SK-N-SH (cell line): ENCODE results near the gene SP100.

ENCODE experiments used
- CHD2 ChIP-seq: fragments of 150-350 bp; IDR thresholded peaks from 2 replicates; pipeline ENCODE4 v1.6.1; 2018; ENCODE audit warnings: low read length; ENCODE audit not compliant: partially characterized antibody
- ELF1 ChIP-seq: IDR thresholded peaks from 2 replicates; pipeline ENCODE4 v1.4.0; 2012
- EP300 ChIP-seq, 2 experiments: IDR thresholded peaks; 2 replicates each; pipeline versions ENCODE4 v1.4.0 to v1.6.1; 2012; ENCODE audit warnings: borderline replicate concordance in 1 of 2, low read depth in 1 of 2, low read length in 1 of 2
- EZH2phosphoT487 ChIP-seq: fragments of 200-600 bp; sonication (generic); IDR thresholded peaks from 2 replicates; pipeline ENCODE4 v1.6.1; 2017; ENCODE audit warnings: low read depth, mixed run types, mild to moderate bottlenecking, antibody characterized with exemption, moderate library complexity, borderline replicate concordance
- FOSL2 ChIP-seq: IDR thresholded peaks from 2 replicates; pipeline ENCODE4 v1.4.0; 2012; ENCODE audit warnings: low read depth, mild to moderate bottlenecking, moderate library complexity, borderline replicate concordance
- GATA2 ChIP-seq: sonication (generic); formaldehyde crosslinking; IDR thresholded peaks from 2 replicates; pipeline ENCODE4 v1.5.0; 2020; ENCODE audit warnings: mild to moderate bottlenecking, missing genetic modification reagents
- JUND ChIP-seq: IDR thresholded peaks from 2 replicates; pipeline ENCODE4 v1.4.0; 2012
- TF ChIP-seq, protein P1 (sequence below): fragments of 200-600 bp; sonication (generic); IDR thresholded peaks from 2 replicates; pipeline ENCODE4 v1.6.1; 2017; ENCODE audit warnings: antibody characterized with exemption, mild to moderate bottlenecking, moderate library complexity
- TF ChIP-seq, protein P2 (sequence below): IDR thresholded peaks from 2 replicates; pipeline ENCODE4 v1.6.1; 2012; ENCODE audit warnings: mild to moderate bottlenecking, low read depth, low read length, moderate library complexity
- TF ChIP-seq, protein P3 (sequence below): IDR thresholded peaks from 2 replicates; pipeline ENCODE4 v1.4.0; 2012; ENCODE audit warnings: low read depth

DNA sequence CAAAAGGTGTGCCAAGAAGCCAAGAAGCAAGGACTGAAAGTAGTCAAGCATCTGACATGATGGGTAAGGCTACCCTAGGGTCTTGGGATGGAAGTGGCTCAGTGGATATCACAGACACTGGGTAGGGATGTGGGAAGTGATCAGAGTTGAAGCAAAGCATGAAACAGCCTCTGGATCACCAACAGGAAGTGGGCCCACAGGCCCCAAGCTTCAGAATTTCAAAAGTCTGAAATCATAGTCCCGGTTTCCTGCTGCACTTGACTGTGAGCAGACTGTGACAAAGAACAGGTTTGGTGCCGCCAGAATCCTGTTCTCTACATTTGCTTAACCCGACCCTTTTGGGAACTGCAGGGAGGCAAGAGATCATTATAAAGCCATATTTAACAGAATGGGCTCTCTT is 57.4 kb downstream of the SP100 start:
- TF ChIP-seq, protein P1, sequence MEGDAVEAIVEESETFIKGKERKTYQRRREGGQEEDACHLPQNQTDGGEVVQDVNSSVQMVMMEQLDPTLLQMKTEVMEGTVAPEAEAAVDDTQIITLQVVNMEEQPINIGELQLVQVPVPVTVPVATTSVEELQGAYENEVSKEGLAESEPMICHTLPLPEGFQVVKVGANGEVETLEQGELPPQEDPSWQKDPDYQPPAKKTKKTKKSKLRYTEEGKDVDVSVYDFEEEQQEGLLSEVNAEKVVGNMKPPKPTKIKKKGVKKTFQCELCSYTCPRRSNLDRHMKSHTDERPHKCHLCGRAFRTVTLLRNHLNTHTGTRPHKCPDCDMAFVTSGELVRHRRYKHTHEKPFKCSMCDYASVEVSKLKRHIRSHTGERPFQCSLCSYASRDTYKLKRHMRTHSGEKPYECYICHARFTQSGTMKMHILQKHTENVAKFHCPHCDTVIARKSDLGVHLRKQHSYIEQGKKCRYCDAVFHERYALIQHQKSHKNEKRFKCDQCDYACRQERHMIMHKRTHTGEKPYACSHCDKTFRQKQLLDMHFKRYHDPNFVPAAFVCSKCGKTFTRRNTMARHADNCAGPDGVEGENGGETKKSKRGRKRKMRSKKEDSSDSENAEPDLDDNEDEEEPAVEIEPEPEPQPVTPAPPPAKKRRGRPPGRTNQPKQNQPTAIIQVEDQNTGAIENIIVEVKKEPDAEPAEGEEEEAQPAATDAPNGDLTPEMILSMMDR = no peak
- TF ChIP-seq, protein P2, sequence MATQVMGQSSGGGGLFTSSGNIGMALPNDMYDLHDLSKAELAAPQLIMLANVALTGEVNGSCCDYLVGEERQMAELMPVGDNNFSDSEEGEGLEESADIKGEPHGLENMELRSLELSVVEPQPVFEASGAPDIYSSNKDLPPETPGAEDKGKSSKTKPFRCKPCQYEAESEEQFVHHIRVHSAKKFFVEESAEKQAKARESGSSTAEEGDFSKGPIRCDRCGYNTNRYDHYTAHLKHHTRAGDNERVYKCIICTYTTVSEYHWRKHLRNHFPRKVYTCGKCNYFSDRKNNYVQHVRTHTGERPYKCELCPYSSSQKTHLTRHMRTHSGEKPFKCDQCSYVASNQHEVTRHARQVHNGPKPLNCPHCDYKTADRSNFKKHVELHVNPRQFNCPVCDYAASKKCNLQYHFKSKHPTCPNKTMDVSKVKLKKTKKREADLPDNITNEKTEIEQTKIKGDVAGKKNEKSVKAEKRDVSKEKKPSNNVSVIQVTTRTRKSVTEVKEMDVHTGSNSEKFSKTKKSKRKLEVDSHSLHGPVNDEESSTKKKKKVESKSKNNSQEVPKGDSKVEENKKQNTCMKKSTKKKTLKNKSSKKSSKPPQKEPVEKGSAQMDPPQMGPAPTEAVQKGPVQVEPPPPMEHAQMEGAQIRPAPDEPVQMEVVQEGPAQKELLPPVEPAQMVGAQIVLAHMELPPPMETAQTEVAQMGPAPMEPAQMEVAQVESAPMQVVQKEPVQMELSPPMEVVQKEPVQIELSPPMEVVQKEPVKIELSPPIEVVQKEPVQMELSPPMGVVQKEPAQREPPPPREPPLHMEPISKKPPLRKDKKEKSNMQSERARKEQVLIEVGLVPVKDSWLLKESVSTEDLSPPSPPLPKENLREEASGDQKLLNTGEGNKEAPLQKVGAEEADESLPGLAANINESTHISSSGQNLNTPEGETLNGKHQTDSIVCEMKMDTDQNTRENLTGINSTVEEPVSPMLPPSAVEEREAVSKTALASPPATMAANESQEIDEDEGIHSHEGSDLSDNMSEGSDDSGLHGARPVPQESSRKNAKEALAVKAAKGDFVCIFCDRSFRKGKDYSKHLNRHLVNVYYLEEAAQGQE = no peak
- TF ChIP-seq JUND = no peak
- TF ChIP-seq, protein P3, sequence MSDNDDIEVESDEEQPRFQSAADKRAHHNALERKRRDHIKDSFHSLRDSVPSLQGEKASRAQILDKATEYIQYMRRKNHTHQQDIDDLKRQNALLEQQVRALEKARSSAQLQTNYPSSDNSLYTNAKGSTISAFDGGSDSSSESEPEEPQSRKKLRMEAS = no peak
- TF ChIP-seq CHD2 = no peak
- no peak for TF ChIP-seq EZH2phosphoT487
- no peak for TF ChIP-seq GATA2 (CRISPR knock-in tag)
- TF ChIP-seq ELF1 = no peak
- TF ChIP-seq EP300 (IDR thresholded peaks at IDR 0.05; ENCODE audit: borderline replicate concordance in 1 of 2, low read depth in 1 of 2, low read length in 1 of 2) = no peak
- no peak for TF ChIP-seq FOSL2
